HG03064 (cell line): ENCODE results near the gene TMEM244.
"Not testable (repeated sequence)": the region's sequence is repeated elsewhere in the genome, so short reads cannot be mapped to it uniquely, and the experiment has no call there.

Experiments
- ATAC-seq: cut with Tn5 transposase; IDR thresholded peaks from one replicate; pipeline ENCODE4 v1.9.1; 2021; ENCODE audit warnings: low read depth; ENCODE audit not compliant: unreplicated experiment

TMEM244 gene

GRCh38 chr6:129871221-129871620 is 10.1 kb upstream of the TMEM244 start:
- ATAC-seq: no peak

- no peak for ATAC-seq
Measured at GRCh38 chr6:129867403-129867802, 6.3 kb upstream of the TMEM244 start.

- ATAC-seq: no peak
Measured at GRCh38 chr6:129866688-129867087, 5.6 kb upstream of the TMEM244 start.

GRCh38 chr6:129866256-129866655 is 5.1 kb upstream of the TMEM244 start:
- ATAC-seq: no peak

- ATAC-seq: no peak
Measured at GRCh38 chr6:129865013-129865412, 3.9 kb upstream of the TMEM244 start.

GRCh38 chr6:129863664-129864063 is 2.5 kb upstream of the TMEM244 start:
- no peak for ATAC-seq

GRCh38 chr6:129859524-129859923 is 1.6 kb downstream of the TMEM244 start:
- no peak for ATAC-seq

- ATAC-seq: no peak
Measured at GRCh38 chr6:129857838-129858237, 3.3 kb downstream of the TMEM244 start.

- no peak for ATAC-seq
Measured at GRCh38 chr6:129853996-129854711, 7.0 kb downstream of the TMEM244 start.

- no peak for ATAC-seq
Measured at GRCh38 chr6:129852257-129852858, 8.8 kb downstream of the TMEM244 start.

- no peak for ATAC-seq
Measured at GRCh38 chr6:129849456-129849855, 11.7 kb downstream of the TMEM244 start.

- no peak for ATAC-seq
Measured at GRCh38 chr6:129846761-129847160, 14.4 kb downstream of the TMEM244 start.

- no peak for ATAC-seq
Measured at GRCh38 chr6:129845696-129846095, 15.4 kb downstream of the TMEM244 start.

GRCh38 chr6:129844118-129844891 is 16.8 kb downstream of the TMEM244 start:
- no peak for ATAC-seq

- ATAC-seq: no peak
Measured at GRCh38 chr6:129843573-129843972, 17.5 kb downstream of the TMEM244 start.

GRCh38 chr6:129842881-129843409 is 18.2 kb downstream of the TMEM244 start:
- ATAC-seq: no peak

GRCh38 chr6:129842137-129842536 is 19.0 kb downstream of the TMEM244 start:
- no peak for ATAC-seq

GRCh38 chr6:129839562-129839961 is 21.6 kb downstream of the TMEM244 start:
- ATAC-seq: not testable (repeated sequence)

GRCh38 chr6:129835691-129836090 is 25.4 kb downstream of the TMEM244 start:
- ATAC-seq: no peak

GRCh38 chr6:129832299-129832698 is 28.8 kb downstream of the TMEM244 start:
- ATAC-seq: no peak

GRCh38 chr6:129828229-129828628 is 32.9 kb downstream of the TMEM244 start:
- ATAC-seq: no peak
